Vagina (tissue), 2 donors: Measurements from ENCODE around the gene RPS19. TPM values are rescaled to one million over a fixed set of nuclear protein-coding genes. Genes with fewer than 3 reads are reported as not detected.

Experiments used
- microRNA-seq: library from miRNA; unstranded; fragments of <30 nt; microRNA quantifications from one replicate; pipeline ENCODE4, GENCODE V29; 2017; ENCODE audit warnings: borderline number of aligned reads, borderline replicate concordance
- small RNA-seq: library from RNA; depleted of rRNA; stranded (forward); fragments of <200 nt; gene quantifications from one replicate; pipeline ENCODE3, GENCODE V24; 2016
- total RNA-seq: library from RNA; depleted of rRNA; stranded (reverse); fragments of >200 nt; gene quantifications from one replicate; pipeline ENCODE4 v1.2.3, GENCODE V29; 2016

The RPS19 gene
- total RNA-seq, 1 donor from 2014 or later, result 1,554 TPM

Small RNA genes lying within 50 kb of the gene (microRNA-seq; reads per million reads assigned to microRNA genes)
- gene MIR6797, result not detected

Small RNA genes lying within 50 kb of the gene (small RNA-seq; reads per million reads assigned to genes)
- gene MIR6797, result not detected

Other genes with a start within 250 kb of the RPS19 start
- gene CEACAM4, start 233.2 kb upstream of the RPS19 start, total RNA-seq, result not detected
- 3.4 TPM for gene CEACAM7, start 172.0 kb upstream of the RPS19 start, total RNA-seq
- 52.1 TPM for gene CEACAM5, start 151.6 kb upstream of the RPS19 start, total RNA-seq
- gene CEACAM6, start 104.7 kb upstream of the RPS19 start, total RNA-seq, result 6.9 TPM
- gene CEACAM3, start 63.7 kb upstream of the RPS19 start, total RNA-seq, result not detected
- not detected for gene LYPD4, start 15.6 kb upstream of the RPS19 start, total RNA-seq
- gene DMRTC2, start 15.2 kb upstream of the RPS19 start, total RNA-seq, result not detected
- gene CD79A, start 17.0 kb downstream of the RPS19 start, total RNA-seq, result not detected
- 114 TPM for gene ARHGEF1, start 22.9 kb downstream of the RPS19 start, total RNA-seq
- 0.49 TPM for gene ERFL, start 68.2 kb downstream of the RPS19 start, total RNA-seq
- 263 TPM for gene RABAC1, start 99.1 kb downstream of the RPS19 start, total RNA-seq
- 4.7 TPM for gene ATP1A3, start 134.0 kb downstream of the RPS19 start, total RNA-seq
- gene GRIK5, start 210.0 kb downstream of the RPS19 start, total RNA-seq, result 2.5 TPM
- gene ZNF574, start 215.9 kb downstream of the RPS19 start, total RNA-seq, result 26.5 TPM